ENCODE data around the gene SLCO4A1. TPM values are rescaled to one million over a fixed set of nuclear protein-coding genes. Genes with fewer than 3 reads are reported as not detected.

SLCO4A1 gene
- total and polyA plus RNA-seq, 9 of the 15 experiments (the other 6 are each of a cell fraction or from before 2014, with no cell fraction given): 1.6 to 21.9 (median 12.8) TPM

GRCh38 chr20:62685781-62686555, 43.7 kb downstream of the SLCO4A1 start (continued):
- TF ChIP-seq THAP12 (CRISPR knock-in tag; IDR thresholded peaks at IDR 0.05): 0 out of 2 replicates have a peak, but pooled peaks have one; percentile 36
- no peak for TF ChIP-seq ZC3H8 (IDR thresholded peaks at IDR 0.05)
- no peak for TF ChIP-seq HDAC3 (IDR thresholded peaks at IDR 0.05; ENCODE audit: borderline replicate concordance, partially characterized antibody)
- no peak for TF ChIP-seq RFX5 (IDR thresholded peaks at IDR 0.05; ENCODE audit: low read depth, low read length)
- TF ChIP-seq RBM39 (optimal IDR thresholded peaks at IDR 0.05; ENCODE audit: low read depth, low read length): no peak
- TF ChIP-seq, protein P1, sequence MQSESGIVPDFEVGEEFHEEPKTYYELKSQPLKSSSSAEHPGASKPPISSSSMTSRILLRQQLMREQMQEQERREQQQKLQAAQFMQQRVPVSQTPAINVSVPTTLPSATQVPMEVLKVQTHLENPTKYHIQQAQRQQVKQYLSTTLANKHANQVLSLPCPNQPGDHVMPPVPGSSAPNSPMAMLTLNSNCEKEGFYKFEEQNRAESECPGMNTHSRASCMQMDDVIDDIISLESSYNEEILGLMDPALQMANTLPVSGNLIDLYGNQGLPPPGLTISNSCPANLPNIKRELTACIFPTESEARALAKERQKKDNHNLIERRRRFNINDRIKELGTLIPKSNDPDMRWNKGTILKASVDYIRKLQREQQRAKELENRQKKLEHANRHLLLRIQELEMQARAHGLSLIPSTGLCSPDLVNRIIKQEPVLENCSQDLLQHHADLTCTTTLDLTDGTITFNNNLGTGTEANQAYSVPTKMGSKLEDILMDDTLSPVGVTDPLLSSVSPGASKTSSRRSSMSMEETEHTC (IDR thresholded peaks at IDR 0.05): no peak
- no peak for TF ChIP-seq ZFP91 (CRISPR knock-in tag; IDR thresholded peaks at IDR 0.05)
- no peak for TF ChIP-seq ZNF143 (CRISPR knock-in tag; IDR thresholded peaks at IDR 0.05)
- no peak for TF ChIP-seq ELF4 (CRISPR knock-in tag; IDR thresholded peaks at IDR 0.05)
- TF ChIP-seq FOXP1 (CRISPR knock-in tag; IDR thresholded peaks at IDR 0.05): peak; percentile 99
- TF ChIP-seq EP300 (IDR thresholded peaks at IDR 0.05; ENCODE audit: low read length): peak; percentile 69
- peak; percentile 65 for TF ChIP-seq SMAD4 (CRISPR knock-in tag; conservative IDR thresholded peaks at IDR 0.05)
- no peak for TF ChIP-seq WHSC1 (IDR thresholded peaks at IDR 0.05; ENCODE audit: low read length)
- no peak for TF ChIP-seq ZNF586 (CRISPR knock-in tag; conservative IDR thresholded peaks at IDR 0.05)
- TF ChIP-seq CBFA2T3 (IDR thresholded peaks at IDR 0.05): peak; percentile 90
- TF ChIP-seq NBN (IDR thresholded peaks at IDR 0.05; ENCODE audit: low read depth): 0 out of 2 replicates have a peak, but pooled peaks have one; percentile 50
- TF ChIP-seq GTF2E2 (tag; IDR thresholded peaks at IDR 0.05): no peak
- TF ChIP-seq HNRNPUL1 (IDR thresholded peaks at IDR 0.05; ENCODE audit: low read length): no peak
- TF ChIP-seq RAD21 (CRISPR knock-in tag; conservative IDR thresholded peaks at IDR 0.05 in 1 of 2, IDR thresholded peaks at IDR 0.05 in 1 of 2): no peak

All from K562 (cell line).